ENCODE data around the gene UST. TPM values are rescaled to one million over a fixed set of nuclear protein-coding genes. Genes with fewer than 3 reads are reported as not detected.
A peak's percentile ranks its signal among the peaks of the same experiment; 100 is the strongest.
"Not testable (repeated sequence)": the region's sequence is repeated elsewhere in the genome, so short reads cannot be mapped to it uniquely, and the experiment has no call there.

The UST gene
- total RNA-seq, 2 experiments from 2014 or later: 1.9 to 3.7 TPM

DNA sequence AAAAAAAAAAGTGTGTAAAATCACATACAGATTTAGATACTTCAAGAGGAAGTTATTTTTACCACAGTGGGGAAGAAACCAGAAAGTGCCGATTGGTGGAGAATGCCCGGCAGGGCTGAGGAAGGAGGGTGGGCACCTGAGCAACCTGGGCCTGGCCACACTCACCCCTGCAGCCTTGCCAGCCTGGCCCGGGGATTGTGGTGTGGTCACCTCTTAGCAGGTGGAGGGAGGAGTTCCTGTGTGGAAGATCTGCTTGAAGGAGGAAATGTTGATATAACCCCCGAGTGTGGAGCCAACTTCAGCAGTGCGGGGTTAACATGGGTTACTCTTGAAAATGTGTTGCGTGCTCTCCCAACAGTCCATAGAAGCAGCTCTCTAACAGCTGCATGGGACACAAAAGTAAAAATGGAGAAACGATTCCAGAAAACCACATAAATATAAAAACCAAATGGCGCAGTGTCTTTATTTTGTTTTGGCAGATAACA, 14.7 kb downstream of the UST start:
- peak overlapping the region; percentile 63 for H3K4me3 Mint-ChIP-seq
- H3K4me1 Mint-ChIP-seq (ENCODE audit: low read depth): peaks cover 71% of the 10 kb centered on the region
- H3K27ac Mint-ChIP-seq: peak overlapping the region; percentile 84
- ChIA-PET POLR2A (interaction anchor here (0.7 to 4.9 kb wide), 6 partner anchors 9 to 957 kb away, joined by 3 to 34 read pairs (median 5); partner anchors contain the start of gene UST), CTCF (interaction anchor here (1.8 kb wide), 1 partner anchor 14 kb away, joined by 5 read pairs; no protein-coding TSS in a partner anchor)
- peak overlapping the region; percentile 78 to 95 for H3K27ac ChIP-seq (ENCODE audit: low read depth in 1 of 2, low read length in 2 of 2)
- H3K36me3 ChIP-seq (ENCODE audit: insufficient read depth, low read length): no peaks in the 10 kb centered on the region
- H3K4me3 ChIP-seq (ENCODE audit: low read length): peak overlapping the region; percentile 51
- ATAC-seq (ENCODE audit: poor library complexity) (peak; percentile 36), DNase-seq (peak in 8 of 14 experiments; percentile 10 to 84 (median 45))
- intact Hi-C loops (cut with DNase I, micrococcal nuclease): loop anchor here in 1 of 2 experiments (2.0 to 5.0 kb wide), 2 partner anchors 15 to 71 kb away; partner anchors contain the start of gene UST
- no peaks in the 10 kb centered on the region for H3K9me3 Mint-ChIP-seq
- no peaks in the 10 kb centered on the region for H3K36me3 Mint-ChIP-seq (ENCODE audit: low read depth)
- TF ChIP-seq, protein P1, sequence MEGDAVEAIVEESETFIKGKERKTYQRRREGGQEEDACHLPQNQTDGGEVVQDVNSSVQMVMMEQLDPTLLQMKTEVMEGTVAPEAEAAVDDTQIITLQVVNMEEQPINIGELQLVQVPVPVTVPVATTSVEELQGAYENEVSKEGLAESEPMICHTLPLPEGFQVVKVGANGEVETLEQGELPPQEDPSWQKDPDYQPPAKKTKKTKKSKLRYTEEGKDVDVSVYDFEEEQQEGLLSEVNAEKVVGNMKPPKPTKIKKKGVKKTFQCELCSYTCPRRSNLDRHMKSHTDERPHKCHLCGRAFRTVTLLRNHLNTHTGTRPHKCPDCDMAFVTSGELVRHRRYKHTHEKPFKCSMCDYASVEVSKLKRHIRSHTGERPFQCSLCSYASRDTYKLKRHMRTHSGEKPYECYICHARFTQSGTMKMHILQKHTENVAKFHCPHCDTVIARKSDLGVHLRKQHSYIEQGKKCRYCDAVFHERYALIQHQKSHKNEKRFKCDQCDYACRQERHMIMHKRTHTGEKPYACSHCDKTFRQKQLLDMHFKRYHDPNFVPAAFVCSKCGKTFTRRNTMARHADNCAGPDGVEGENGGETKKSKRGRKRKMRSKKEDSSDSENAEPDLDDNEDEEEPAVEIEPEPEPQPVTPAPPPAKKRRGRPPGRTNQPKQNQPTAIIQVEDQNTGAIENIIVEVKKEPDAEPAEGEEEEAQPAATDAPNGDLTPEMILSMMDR (IDR thresholded peaks at IDR 0.05): no peak
- peaks cover 41% of the 10 kb centered on the region for H3K4me1 ChIP-seq (ENCODE audit: insufficient read depth, low read length)
- no peaks in the 10 kb centered on the region for H3K27me3 ChIP-seq (ENCODE audit: control insufficient read depth in 1 of 2, insufficient read depth in 2 of 2, low read length in 2 of 2)
- H3K27me3 Mint-ChIP-seq: no peaks in the 10 kb centered on the region
- H3K9me3 ChIP-seq (ENCODE audit: control insufficient read depth in 1 of 2, insufficient read depth in 1 of 2, low read length in 2 of 2): no peaks in the 10 kb centered on the region

DNA sequence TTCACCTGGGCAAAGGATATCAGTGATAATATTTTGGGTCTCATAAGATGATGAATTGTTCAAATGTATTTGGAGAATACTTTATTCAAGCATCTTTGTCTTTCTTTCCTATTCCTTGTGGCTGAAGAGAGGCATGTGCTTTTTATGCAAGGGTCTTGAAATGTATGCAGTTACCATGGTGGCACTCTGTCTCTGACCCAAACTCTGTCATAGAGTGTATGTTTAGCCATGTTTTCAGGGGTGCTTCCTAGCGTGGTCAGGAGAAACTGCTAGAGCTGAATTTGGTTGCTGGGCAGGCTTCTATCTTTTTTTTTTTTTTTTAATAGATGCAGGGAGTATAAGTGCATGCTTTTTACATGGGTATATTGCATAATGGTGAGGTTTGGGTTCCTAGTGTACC, 15.4 kb downstream of the UST start:
- Histone ChIP-seq H3K36me3 (ENCODE audit: insufficient read depth, low read length) (no peaks in the 10 kb centered on the region), H3K4me3 (ENCODE audit: low read length) (no peak overlapping the region), H3K27ac (ENCODE audit: low read depth in 1 of 2, low read length in 2 of 2) (peak overlapping the region in 1 of 2 donors; percentile 95), H3K9me3 (ENCODE audit: control insufficient read depth in 1 of 2, insufficient read depth in 1 of 2, low read length in 2 of 2) (no peaks in the 10 kb centered on the region), H3K27me3 (ENCODE audit: control insufficient read depth in 1 of 2, insufficient read depth in 2 of 2, low read length in 2 of 2) (no peaks in the 10 kb centered on the region), H3K4me1 (ENCODE audit: insufficient read depth, low read length) (peaks cover 41% of the 10 kb centered on the region)
- DNase-seq (no peak), ATAC-seq (ENCODE audit: poor library complexity) (no peak)
- ChIA-PET CTCF (interaction anchor here (1.8 kb wide), 1 partner anchor 14 kb away, joined by 5 read pairs; no protein-coding TSS in a partner anchor), POLR2A (interaction anchor here (1.3 to 4.9 kb wide), 3 partner anchors 8 to 19 kb away, joined by 6 to 34 read pairs (median 22); partner anchors contain the start of gene UST)
- Mint-ChIP-seq H3K4me3 (peak overlapping the region; percentile 63), H3K9me3 (no peaks in the 10 kb centered on the region), H3K27ac (peak overlapping the region; percentile 84), H3K36me3 (ENCODE audit: low read depth) (no peaks in the 10 kb centered on the region), H3K27me3 (no peaks in the 10 kb centered on the region), H3K4me1 (ENCODE audit: low read depth) (peaks cover 70% of the 10 kb centered on the region)
- TF ChIP-seq, protein P1 (IDR thresholded peaks at IDR 0.05): no peak
- intact Hi-C loops (cut with DNase I, micrococcal nuclease): loop anchor here in 1 of 2 experiments (5.0 kb wide), 1 partner anchor 70 kb away; no protein-coding TSS in a partner anchor

DNA sequence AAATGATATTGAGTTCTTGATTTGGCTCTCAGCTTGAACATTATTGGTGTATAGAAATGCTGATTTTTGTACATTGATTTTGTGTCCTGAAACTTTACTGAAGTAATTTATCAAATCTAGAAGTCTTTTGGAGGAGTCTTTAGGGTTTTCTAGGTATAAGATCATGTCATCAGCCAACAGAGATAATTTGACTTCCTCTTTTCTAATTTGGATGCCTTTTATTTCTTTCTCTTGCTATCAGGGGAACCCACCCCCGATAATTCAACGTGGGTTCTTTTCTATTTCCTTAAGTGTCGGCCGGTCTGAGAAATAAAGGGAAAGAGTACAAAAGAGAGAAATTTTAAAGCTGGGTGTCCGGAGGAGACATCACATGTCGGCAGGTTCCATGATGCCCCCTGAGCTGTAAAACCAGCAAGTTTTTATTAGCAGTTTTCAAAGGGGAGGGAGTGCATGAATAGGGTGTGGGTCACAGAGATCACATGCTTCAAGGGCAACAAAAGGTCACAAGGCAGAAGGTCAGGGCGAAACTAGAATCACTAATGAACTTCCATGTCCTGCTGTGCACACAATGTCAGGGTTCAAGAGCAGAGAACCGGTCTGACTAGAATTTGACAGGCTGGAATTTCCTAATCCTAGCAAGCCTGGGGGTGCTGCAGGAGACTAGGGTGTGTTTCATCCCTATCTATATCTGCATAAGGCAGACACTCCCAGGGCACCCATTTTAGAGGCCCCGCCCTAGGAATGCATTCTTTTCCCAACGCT, 17.6 kb downstream of the UST start:
- H3K27me3 Mint-ChIP-seq; H3K4me3 ChIP-seq (ENCODE audit: low read length); H3K27ac Mint-ChIP-seq; ATAC-seq (ENCODE audit: poor library complexity); POLR2A ChIA-PET; DNase-seq; H3K27ac ChIP-seq (ENCODE audit: low read depth in 1 of 2, low read length in 2 of 2); H3K4me3 Mint-ChIP-seq; H3K9me3 Mint-ChIP-seq; H3K9me3 ChIP-seq (ENCODE audit: control insufficient read depth in 1 of 2, insufficient read depth in 1 of 2, low read length in 2 of 2); H3K36me3 ChIP-seq (ENCODE audit: insufficient read depth, low read length); CTCF ChIA-PET; H3K27me3 ChIP-seq (ENCODE audit: control insufficient read depth in 1 of 2, insufficient read depth in 2 of 2, low read length in 2 of 2); H3K36me3 Mint-ChIP-seq (ENCODE audit: low read depth): not testable (repeated sequence)
- H3K4me1 Mint-ChIP-seq (ENCODE audit: low read depth): peaks cover 59% of the 10 kb centered on the region
- intact Hi-C loops (cut with DNase I, micrococcal nuclease): loop anchor here in 1 of 2 experiments (5.0 kb wide), 1 partner anchor 68 kb away; no protein-coding TSS in a partner anchor
- H3K4me1 ChIP-seq (ENCODE audit: insufficient read depth, low read length): peaks cover 31% of the 10 kb centered on the region

Measured in CD4-positive, alpha-beta T cell (primary cell).